SU-DHL-6 (cell line): ENCODE results near the gene THBS2.

Source experiments
- EZH2phosphoT487 ChIP-seq: fragments of 200-600 bp; sonication (generic), shearing (Covaris generic); conservative IDR thresholded peaks from 2 replicates; pipeline ENCODE4 v1.6.1; 2018; ENCODE audit warnings: mild to moderate bottlenecking, antibody characterized with exemption, low read length, moderate library complexity, mixed read lengths
- TF ChIP-seq, protein P1 (sequence below): fragments of 200-600 bp; sonication (generic); IDR thresholded peaks from one replicate; pipeline ENCODE4 v1.5.1; 2017; ENCODE audit warnings: antibody characterized with exemption, mild to moderate bottlenecking, low read length, moderate library complexity; ENCODE audit not compliant: insufficient read depth, poor library complexity, severe bottlenecking

DNA sequence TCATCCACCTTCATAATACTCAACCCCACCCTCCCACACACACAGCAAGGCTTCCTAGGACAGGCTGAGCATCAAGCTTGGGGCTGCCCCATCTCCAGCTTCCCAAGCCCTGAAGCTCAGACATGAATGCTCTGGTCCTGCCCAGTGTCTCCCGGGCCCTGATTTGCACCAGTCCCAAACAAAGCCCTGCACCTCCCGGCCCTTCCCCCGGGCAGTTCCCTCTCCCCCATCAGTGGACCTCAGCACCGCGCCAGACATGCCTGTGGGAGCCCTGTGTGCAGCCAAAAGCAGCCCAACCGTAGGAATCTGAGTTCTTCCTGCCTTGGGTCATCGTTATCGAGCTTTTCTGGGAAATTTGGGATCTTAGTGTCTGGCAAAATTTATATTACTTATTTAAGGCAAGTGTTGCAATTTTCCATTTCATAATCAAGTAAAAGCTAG lies 63.5 kb downstream of the THBS2 start:
- TF ChIP-seq, protein P1, sequence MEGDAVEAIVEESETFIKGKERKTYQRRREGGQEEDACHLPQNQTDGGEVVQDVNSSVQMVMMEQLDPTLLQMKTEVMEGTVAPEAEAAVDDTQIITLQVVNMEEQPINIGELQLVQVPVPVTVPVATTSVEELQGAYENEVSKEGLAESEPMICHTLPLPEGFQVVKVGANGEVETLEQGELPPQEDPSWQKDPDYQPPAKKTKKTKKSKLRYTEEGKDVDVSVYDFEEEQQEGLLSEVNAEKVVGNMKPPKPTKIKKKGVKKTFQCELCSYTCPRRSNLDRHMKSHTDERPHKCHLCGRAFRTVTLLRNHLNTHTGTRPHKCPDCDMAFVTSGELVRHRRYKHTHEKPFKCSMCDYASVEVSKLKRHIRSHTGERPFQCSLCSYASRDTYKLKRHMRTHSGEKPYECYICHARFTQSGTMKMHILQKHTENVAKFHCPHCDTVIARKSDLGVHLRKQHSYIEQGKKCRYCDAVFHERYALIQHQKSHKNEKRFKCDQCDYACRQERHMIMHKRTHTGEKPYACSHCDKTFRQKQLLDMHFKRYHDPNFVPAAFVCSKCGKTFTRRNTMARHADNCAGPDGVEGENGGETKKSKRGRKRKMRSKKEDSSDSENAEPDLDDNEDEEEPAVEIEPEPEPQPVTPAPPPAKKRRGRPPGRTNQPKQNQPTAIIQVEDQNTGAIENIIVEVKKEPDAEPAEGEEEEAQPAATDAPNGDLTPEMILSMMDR: no peak
- TF ChIP-seq EZH2phosphoT487: no peak
